IPS DF 6.9 (cell line): ENCODE measurements around the gene JMJD6.

Experiments used
- DNase-seq: peaks from one replicate; pipeline ENCODE4 v3.0.0-alpha.2; 2013; ENCODE audit warnings: low read depth, low spot score
- H3K27ac ChIP-seq: one replicate; pipeline ENCODE4 v1.5.1; 2013; ENCODE audit warnings: low read length, control low read depth
- H3K27me3 ChIP-seq: 2 replicates; pipeline ENCODE4 v1.6.1; 2013; ENCODE audit warnings: mild to moderate bottlenecking, low read length; ENCODE audit not compliant: control insufficient read depth, insufficient read depth
- H3K36me3 ChIP-seq: 2 replicates; pipeline ENCODE4 v1.6.1; 2013; ENCODE audit warnings: low read length; ENCODE audit not compliant: control insufficient read depth, insufficient read depth
- H3K4me1 ChIP-seq: 2 replicates; pipeline ENCODE4 v1.6.1; 2013; ENCODE audit warnings: low read length; ENCODE audit not compliant: control insufficient read depth, insufficient read depth
- H3K4me3 ChIP-seq: 2 replicates; pipeline ENCODE4 v1.5.1; 2013; ENCODE audit warnings: mild to moderate bottlenecking, low read length
- H3K9me3 ChIP-seq: 2 replicates; pipeline ENCODE4 v1.6.1; 2013; ENCODE audit warnings: low read length, inconsistent platforms; ENCODE audit not compliant: control insufficient read depth, insufficient read depth
- WGBS: extraction: QIAGEN DNeasy Blood & Tissue Kit; methylation state at CpG from one replicate; pipeline ENCODE4 v1.1.7; 2013; ENCODE audit warnings: mixed read lengths, missing lambda C conversion rate; ENCODE audit not compliant: insufficient read length, insufficient coverage; 5-methylcytosine and 5-hydroxymethylcytosine counted together

Gene JMJD6

GRCh38 chr17:76697702-76698465, 28.5 kb downstream of the JMJD6 start:
- no peaks in the 10 kb centered on the region for H3K27me3 ChIP-seq
- no peaks in the 10 kb centered on the region for H3K36me3 ChIP-seq
- H3K9me3 ChIP-seq = no peaks in the 10 kb centered on the region
- no peak overlapping the region for H3K4me3 ChIP-seq
- no peak overlapping the region for H3K27ac ChIP-seq
- WGBS = no CpG with 5 or more reads among the region's 17 CpGs
- no peak for DNase-seq
- H3K4me1 ChIP-seq = peaks cover 10% of the 10 kb centered on the region

DNA sequence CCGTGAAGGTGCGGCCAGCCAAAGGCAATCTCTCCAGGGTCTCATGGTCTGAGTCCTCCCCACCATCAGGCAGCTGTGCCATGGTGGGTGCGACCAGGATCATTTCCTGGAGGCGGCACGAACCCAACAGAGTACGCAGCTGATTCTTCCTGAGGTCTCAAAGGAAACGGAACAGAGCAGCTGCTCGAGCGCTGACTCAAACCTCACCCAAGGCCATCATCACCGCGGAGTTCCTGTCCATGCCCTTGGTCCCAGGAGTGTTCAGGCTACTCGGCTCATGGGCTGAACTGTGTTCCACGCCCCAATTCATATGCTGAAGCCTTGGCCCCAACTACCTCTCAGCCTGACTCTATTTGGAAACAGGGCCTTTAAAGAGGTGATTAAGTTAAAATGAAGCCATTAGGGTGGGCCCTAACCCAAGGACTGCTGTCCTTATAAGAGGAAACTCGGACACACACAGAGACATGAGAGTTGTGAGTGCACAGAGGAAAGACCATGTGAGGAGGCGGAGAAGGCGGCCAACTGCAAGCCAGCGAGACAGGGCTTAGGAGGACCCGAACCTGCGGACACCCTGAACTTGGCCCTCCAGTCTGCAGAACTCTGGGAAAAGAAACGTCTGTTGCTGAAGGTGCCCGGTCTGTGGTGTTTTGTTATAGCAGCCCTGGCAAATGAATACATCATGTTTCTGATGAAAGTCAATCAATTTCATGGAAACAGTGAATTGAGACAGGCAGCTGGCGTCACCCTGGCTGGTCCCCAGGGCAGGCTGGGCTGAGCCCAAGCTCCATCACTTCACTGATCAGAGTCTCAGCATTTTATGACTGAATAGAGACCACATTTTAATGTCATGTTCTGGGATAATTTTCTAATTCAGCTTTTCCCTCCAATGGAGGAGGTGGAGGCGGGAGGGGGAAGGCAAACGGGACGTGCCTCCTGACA, 29.4 kb downstream of the JMJD6 start:
- WGBS = no CpG with 5 or more reads among the region's 25 CpGs
- no peak overlapping the region for H3K27ac ChIP-seq
- DNase-seq = no peak

GRCh38 chr17:76695059-76695831, 31.2 kb downstream of the JMJD6 start:
- peaks cover 8% of the 10 kb centered on the region for H3K4me1 ChIP-seq
- DNase-seq = no peak
- H3K36me3 ChIP-seq = no peaks in the 10 kb centered on the region
- no peaks in the 10 kb centered on the region for H3K9me3 ChIP-seq
- no peak overlapping the region for H3K27ac ChIP-seq
- H3K27me3 ChIP-seq = no peaks in the 10 kb centered on the region
- whole genome bisulfite sequencing = no CpG with 5 or more reads among the region's 16 CpGs
- H3K4me3 ChIP-seq = no peak overlapping the region

More for the DNA sequence above, 29.4 kb downstream of the JMJD6 start:
- no peaks in the 10 kb centered on the region for H3K27me3 ChIP-seq
- no peak overlapping the region for H3K4me3 ChIP-seq
- H3K4me1 ChIP-seq = peaks cover 10% of the 10 kb centered on the region
- no peaks in the 10 kb centered on the region for H3K36me3 ChIP-seq
- H3K9me3 ChIP-seq = no peaks in the 10 kb centered on the region

DNA sequence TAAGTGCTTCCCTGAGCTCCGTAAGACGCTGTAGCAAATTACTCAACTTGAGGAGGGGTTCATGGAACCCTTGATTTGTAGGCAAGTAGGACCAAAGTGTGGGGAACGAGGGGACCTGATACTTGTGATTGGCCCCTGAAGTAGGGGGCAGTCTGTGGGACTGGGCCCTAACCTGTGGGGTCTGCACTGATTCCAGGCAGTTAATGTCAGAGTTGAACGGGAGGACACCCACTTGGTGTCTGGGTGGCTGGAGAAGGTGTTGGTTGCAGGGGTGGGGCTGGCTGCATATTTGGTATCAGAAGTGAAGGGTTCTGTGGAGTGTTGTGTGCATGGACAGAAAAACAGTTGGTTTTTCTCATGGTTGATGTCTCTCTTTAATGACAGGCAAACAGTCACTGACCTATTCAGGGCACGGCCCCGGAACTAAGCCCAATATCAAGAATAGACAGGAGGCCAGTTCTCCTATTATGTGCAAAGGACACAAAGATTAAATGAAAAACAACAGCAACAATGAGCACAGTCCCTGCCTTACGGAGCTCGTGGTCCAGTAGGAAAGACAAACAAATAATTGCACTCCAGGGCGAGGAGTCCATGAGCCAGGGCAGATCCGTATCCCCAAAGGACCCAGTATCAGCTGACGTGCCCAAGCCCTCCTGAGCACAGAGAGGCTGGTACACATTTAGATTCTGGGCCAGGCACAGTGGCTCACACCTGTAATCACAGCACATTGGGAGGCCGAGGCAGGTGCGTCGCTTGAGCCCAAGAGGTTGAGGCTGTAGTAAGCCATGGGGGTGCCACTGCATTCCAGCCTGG, 34.8 kb downstream of the JMJD6 start:
- DNase-seq = no peak
- Histone ChIP-seq H3K27ac (no peak overlapping the region), H3K36me3 (no peaks in the 10 kb centered on the region), H3K4me1 (peaks cover 5% of the 10 kb centered on the region; the same call in 1 of the 2 replicates), H3K4me3 (no peak overlapping the region), H3K27me3 (no peaks in the 10 kb centered on the region), H3K9me3 (no peaks in the 10 kb centered on the region)
- WGBS = no CpG with 5 or more reads among the region's 14 CpGs

GRCh38 chr17:76690596-76691280, 35.7 kb downstream of the JMJD6 start:
- peaks cover 5% of the 10 kb centered on the region; the same call in 1 of the 2 replicates for H3K4me1 ChIP-seq
- WGBS = no CpG with 5 or more reads among the region's 13 CpGs
- DNase-seq = no peak

GRCh38 chr17:76689859-76690258, 36.5 kb downstream of the JMJD6 start:
- no peak for DNase-seq
- H3K27ac ChIP-seq = no peak overlapping the region
- no CpG with 5 or more reads among the region's 11 CpGs for WGBS
- no peaks in the 10 kb centered on the region for H3K27me3 ChIP-seq
- no peaks in the 10 kb centered on the region for H3K36me3 ChIP-seq
- H3K4me1 ChIP-seq = peaks cover 5% of the 10 kb centered on the region; the same call in 1 of the 2 replicates
- no peak overlapping the region for H3K4me3 ChIP-seq
- H3K9me3 ChIP-seq = no peaks in the 10 kb centered on the region

More at GRCh38 chr17:76690596-76691280, 35.7 kb downstream of the JMJD6 start:
- H3K27ac ChIP-seq = no peak overlapping the region
- no peaks in the 10 kb centered on the region for H3K36me3 ChIP-seq
- H3K27me3 ChIP-seq = no peaks in the 10 kb centered on the region
- H3K4me3 ChIP-seq = no peak overlapping the region
- no peaks in the 10 kb centered on the region for H3K9me3 ChIP-seq

DNA sequence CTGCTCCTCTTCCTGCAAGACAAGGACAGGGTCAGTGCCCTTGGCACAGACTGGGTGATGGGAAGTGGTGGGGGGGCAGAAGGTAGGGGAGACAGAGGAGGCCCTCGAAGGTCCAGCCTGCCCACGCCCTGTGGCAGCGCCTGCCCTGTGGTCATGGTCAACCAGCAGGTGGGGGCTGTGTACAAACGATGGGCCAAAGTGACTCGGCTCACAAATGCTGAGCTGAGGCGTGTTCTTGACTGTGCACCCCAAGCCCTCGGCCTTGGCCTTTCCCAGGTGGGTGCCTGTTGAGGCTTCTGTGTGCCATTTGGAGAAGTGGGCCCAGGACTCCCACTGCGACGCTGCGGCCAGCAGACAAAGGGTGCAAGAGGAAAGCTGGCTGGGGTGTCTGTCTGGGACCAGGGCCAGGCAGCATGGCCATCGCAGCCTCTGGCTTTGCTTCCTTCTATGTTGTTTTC, 38.2 kb downstream of the JMJD6 start:
- no peak overlapping the region for H3K27ac ChIP-seq
- no CpG with 5 or more reads among the region's 11 CpGs for WGBS
- no peak for DNase-seq

DNA sequence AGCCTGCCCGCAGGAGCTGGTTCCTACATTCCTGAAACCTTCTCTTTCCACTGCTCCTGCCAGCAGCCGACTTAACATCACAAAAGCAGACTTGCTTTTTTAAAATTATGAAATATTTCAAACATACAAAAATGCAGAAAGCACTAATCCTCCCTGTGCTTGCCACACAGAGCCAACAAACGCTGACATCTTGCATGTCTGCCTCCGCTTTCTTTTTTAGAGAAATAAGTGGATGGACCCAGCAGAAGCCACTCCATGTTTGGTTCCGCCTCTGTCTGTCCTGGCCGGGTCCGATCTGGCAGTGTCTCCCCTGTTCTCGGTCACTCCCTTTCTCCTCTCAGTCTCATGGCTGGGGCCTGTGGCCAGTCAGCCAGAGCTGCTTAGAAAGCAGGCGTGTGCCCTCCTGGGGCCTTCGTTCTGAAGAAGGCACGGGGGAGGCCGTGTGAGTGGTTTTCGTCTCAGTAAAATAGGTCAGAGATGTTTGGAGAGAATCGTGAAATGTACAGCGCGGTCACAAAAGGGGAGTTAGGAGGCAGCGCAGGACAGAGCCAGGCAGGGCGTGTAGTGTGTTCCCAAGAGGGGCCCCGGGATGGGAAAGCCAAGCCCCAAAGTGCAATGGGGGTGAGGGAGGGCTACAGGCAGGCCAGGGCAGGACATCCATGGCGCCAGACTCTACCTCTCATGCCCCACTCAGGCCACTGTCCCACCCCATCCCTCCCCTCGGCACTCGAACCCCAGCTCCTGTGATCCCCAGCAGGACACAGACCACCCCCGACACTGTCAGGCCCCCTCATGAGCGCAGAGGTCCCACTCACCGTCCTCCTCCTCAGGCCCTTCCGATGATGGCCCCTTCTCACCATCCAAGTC, 38.9 kb downstream of the JMJD6 start:
- Histone ChIP-seq H3K4me3 (no peak overlapping the region), H3K9me3 (no peaks in the 10 kb centered on the region), H3K4me1 (peaks cover 7% of the 10 kb centered on the region), H3K27me3 (no peaks in the 10 kb centered on the region), H3K36me3 (no peaks in the 10 kb centered on the region), H3K27ac (no peak overlapping the region)
- WGBS = no CpG with 5 or more reads among the region's 26 CpGs
- no peak for DNase-seq

More for the DNA sequence above, 38.2 kb downstream of the JMJD6 start:
- no peaks in the 10 kb centered on the region for H3K36me3 ChIP-seq
- H3K27me3 ChIP-seq = no peaks in the 10 kb centered on the region
- no peak overlapping the region for H3K4me3 ChIP-seq
- H3K4me1 ChIP-seq = peaks cover 7% of the 10 kb centered on the region
- H3K9me3 ChIP-seq = no peaks in the 10 kb centered on the region
